ENCODE data around the gene OSBPL2. TPM values are rescaled to one million over a fixed set of nuclear protein-coding genes. Genes with fewer than 3 reads are reported as not detected.

Gene OSBPL2
- total and polyA plus RNA-seq, 2 experiments from 2014 or later: 37.5 to 43.4 TPM

- Histone ChIP-seq H3K27me3 (no peaks in the 10 kb centered on the region), H3K4me1 (ENCODE audit: low read depth) (peaks cover 17% of the 10 kb centered on the region), H3K9me3 (ENCODE audit: low read depth) (no peaks in the 10 kb centered on the region), H3K4me3 (no peak overlapping the region), H3K27ac (no peak overlapping the region), H3K36me3 (no peaks in the 10 kb centered on the region)
- TF ChIP-seq CTCF (IDR thresholded peaks at IDR 0.05; ENCODE audit: low read depth, low read length): no peak
- DNase-seq (ENCODE audit: low read depth in 1 of 2, low spot score in 1 of 2): no peak
These were observed 10.7 kb downstream of the OSBPL2 start for GRCh38 chr20:62248890-62249560.

GRCh38 chr20:62252342-62252966 is 14.1 kb downstream of the OSBPL2 start:
- peak in 1 of 2 donors; percentile 19 for DNase-seq (ENCODE audit: low read depth in 1 of 2, low spot score in 1 of 2)
- Histone ChIP-seq H3K27me3 (no peaks in the 10 kb centered on the region), H3K9me3 (ENCODE audit: low read depth) (no peaks in the 10 kb centered on the region), H3K27ac (no peak overlapping the region), H3K4me1 (ENCODE audit: low read depth) (no peaks in the 10 kb centered on the region), H3K4me3 (no peak overlapping the region), H3K36me3 (no peaks in the 10 kb centered on the region)
- TF ChIP-seq CTCF (IDR thresholded peaks at IDR 0.05; ENCODE audit: low read depth, low read length): no peak

- no peaks in the 10 kb centered on the region for H3K9me3 ChIP-seq (ENCODE audit: low read depth)
- no peak overlapping the region for H3K27ac ChIP-seq
- H3K4me3 ChIP-seq: no peak overlapping the region
- no peak for TF ChIP-seq CTCF (IDR thresholded peaks at IDR 0.05; ENCODE audit: low read depth, low read length)
- no peaks in the 10 kb centered on the region for H3K36me3 ChIP-seq
- no peak for DNase-seq (ENCODE audit: low read depth in 1 of 2, low spot score in 1 of 2)
- H3K4me1 ChIP-seq (ENCODE audit: low read depth): no peaks in the 10 kb centered on the region
- no peaks in the 10 kb centered on the region for H3K27me3 ChIP-seq
These were observed 15.1 kb downstream of the OSBPL2 start for GRCh38 chr20:62253398-62253797.

GRCh38 chr20:62254021-62254724 is 15.9 kb downstream of the OSBPL2 start:
- DNase-seq (ENCODE audit: low read depth in 1 of 2, low spot score in 1 of 2): no peak
- no peak for TF ChIP-seq CTCF (IDR thresholded peaks at IDR 0.05; ENCODE audit: low read depth, low read length)
- no peak overlapping the region for H3K27ac ChIP-seq

GRCh38 chr20:62255976-62256375 is 17.7 kb downstream of the OSBPL2 start:
- Histone ChIP-seq H3K36me3 (no peaks in the 10 kb centered on the region), H3K27me3 (no peaks in the 10 kb centered on the region), H3K4me3 (no peak overlapping the region), H3K27ac (no peak overlapping the region), H3K9me3 (ENCODE audit: low read depth) (no peaks in the 10 kb centered on the region), H3K4me1 (ENCODE audit: low read depth) (no peaks in the 10 kb centered on the region)
- no peak for TF ChIP-seq CTCF (IDR thresholded peaks at IDR 0.05; ENCODE audit: low read depth, low read length)
- DNase-seq (ENCODE audit: low read depth in 1 of 2, low spot score in 1 of 2): no peak

More at GRCh38 chr20:62254021-62254724, 15.9 kb downstream of the OSBPL2 start:
- no peaks in the 10 kb centered on the region for H3K36me3 ChIP-seq
- H3K4me1 ChIP-seq (ENCODE audit: low read depth): no peaks in the 10 kb centered on the region
- H3K9me3 ChIP-seq (ENCODE audit: low read depth): no peaks in the 10 kb centered on the region
- H3K4me3 ChIP-seq: no peak overlapping the region
- H3K27me3 ChIP-seq: no peaks in the 10 kb centered on the region
